Right ventricle myocardium inferior (tissue), 1 donor: Measurements from ENCODE around the gene CTRL. TPM values are rescaled to one million over a fixed set of nuclear protein-coding genes. Genes with fewer than 3 reads are reported as not detected.
"Not testable (repeated sequence)": the region's sequence is repeated elsewhere in the genome, so short reads cannot be mapped to it uniquely, and the experiment has no call there.

Experiments used
- ATAC-seq: fragments of 200-7000 bp; cut with Tn5 transposase; one replicate; pipeline ENCODE4 v1.9.1; 2020; ENCODE audit warnings: mild to moderate bottlenecking, moderate library complexity
- DNase-seq: peaks from one replicate; pipeline ENCODE4 v3.0.0; 2021; ENCODE audit errors: missing footprints
- intact Hi-C: fragments of 100-400 bp; cut with DNase I; formaldehyde crosslinking; loops from one replicate; pipeline ENCODE4 v1.11.0; 2022
- long read RNA-seq: library from polyadenylated mRNA; unstranded; transcript quantifications from one replicate; pipeline ENCODE4 v2.0.0, GENCODE V29; 2021
- total RNA-seq: library from RNA; stranded (reverse); fragmentation: NEBNext Ultra II Directional; extraction: Animal tissue kit (Norgen Biotek cat#: 25700); gene quantifications from one replicate; pipeline ENCODE4 v1.2.1, GENCODE V29; 2021
- donor health status: DM: no; HTN: yes; CAD: no; lungs with severe emphysema.

Gene CTRL
- 0.81 TPM for total RNA-seq
- long read RNA-seq, partial matches to known transcripts = 0 of 1 reads
- long read RNA-seq, other reads (novel, unspliced or antisense) = 0 of 1 reads

- intact Hi-C loops = loop anchor here (5.0 kb wide), 1 partner anchor 260 kb away; no protein-coding TSS in a partner anchor
- no peak for DNase-seq
- no peak for ATAC-seq
Measured at GRCh38 chr16:67931712-67932461, at the start of gene CTRL. Gene CTRL, minus strand, starts transcription at chr16:67931862. Its CDS starts 10 bp downstream, at chr16:67931852.

- ATAC-seq = no peak
- no peak for DNase-seq
- intact Hi-C loops = no loop called here
Measured at GRCh38 chr16:67979955-67980678, 48.5 kb upstream of the CTRL start, which contains the start of gene DPEP3. Gene DPEP3, minus strand, starts transcription at chr16:67980499. Its CDS starts 119 bp downstream, at chr16:67980380.

- DNase-seq = no peak
- peak; percentile 47 for ATAC-seq
- intact Hi-C loops = no loop called here
Measured at GRCh38 chr16:67977469-67978227, 46.0 kb upstream of the CTRL start.

GRCh38 chr16:67977005-67977404 lies 45.3 kb upstream of the CTRL start:
- ATAC-seq = no peak
- intact Hi-C loops = no loop called here
- no peak for DNase-seq

GRCh38 chr16:67976205-67976604 lies 44.5 kb upstream of the CTRL start:
- ATAC-seq = no peak
- DNase-seq = no peak
- intact Hi-C loops = no loop called here

GRCh38 chr16:67975321-67976105 lies 43.9 kb upstream of the CTRL start:
- DNase-seq (peak; percentile 14), ATAC-seq (no peak)
- intact Hi-C loops = no loop called here

GRCh38 chr16:67972285-67972684 lies 40.6 kb upstream of the CTRL start:
- ATAC-seq, intact Hi-C loops: not testable (repeated sequence)
- peak; percentile 4 for DNase-seq

GRCh38 chr16:67971111-67971510 lies 39.4 kb upstream of the CTRL start:
- ATAC-seq = no peak
- intact Hi-C loops = no loop called here
- peak; percentile 3 for DNase-seq

GRCh38 chr16:67969254-67970039 lies 37.8 kb upstream of the CTRL start:
- ATAC-seq (no peak), DNase-seq (no peak)
- intact Hi-C loops = loop anchor here (2.0 kb wide), 1 partner anchor 33 kb away; the partner anchor contains the start of gene PSMB10

GRCh38 chr16:67968400-67969253 lies 37.0 kb upstream of the CTRL start, which contains the start of gene SLC12A4:
Gene SLC12A4, minus strand, starts transcription at chr16:67968637. Its CDS starts 84 bp downstream, at chr16:67968553.
- peak; percentile 92 for DNase-seq
- ATAC-seq = peak; percentile 89
- intact Hi-C loops = loop anchor here (2.0 kb wide), 1 partner anchor 32 kb away; the partner anchor contains the start of gene PSMB10

GRCh38 chr16:67967958-67968399 lies 36.3 kb upstream of the CTRL start:
- intact Hi-C loops = loop anchor here (2.0 kb wide), 1 partner anchor 31 kb away; the partner anchor contains the start of gene PSMB10
- ATAC-seq = peak; percentile 38
- no peak for DNase-seq

- intact Hi-C loops = no loop called here
- ATAC-seq = no peak
- DNase-seq = no peak
Measured at GRCh38 chr16:67967183-67967957, 35.7 kb upstream of the CTRL start.

- DNase-seq (no peak), ATAC-seq (no peak)
- intact Hi-C loops = no loop called here
Measured at GRCh38 chr16:67966549-67967182, 35.0 kb upstream of the CTRL start.

- ATAC-seq (peak; percentile 6), DNase-seq (no peak)
- intact Hi-C loops = no loop called here
Measured at GRCh38 chr16:67965668-67966548, 34.2 kb upstream of the CTRL start.
